Right ventricle myocardium inferior (tissue), 1 donor: ENCODE results near the gene KCNK5. TPM values are rescaled to one million over a fixed set of nuclear protein-coding genes. Genes with fewer than 3 reads are reported as not detected.

Source experiments
- ATAC-seq: fragments of 200-7000 bp; cut with Tn5 transposase; one replicate; pipeline ENCODE4 v1.9.1; 2020; ENCODE audit warnings: mild to moderate bottlenecking, moderate library complexity
- DNase-seq: peaks from one replicate; pipeline ENCODE4 v3.0.0; 2021; ENCODE audit errors: missing footprints
- intact Hi-C: fragments of 100-400 bp; cut with DNase I; formaldehyde crosslinking; loops from one replicate; pipeline ENCODE4 v1.11.0; 2022
- total RNA-seq: library from RNA; stranded (reverse); fragmentation: NEBNext Ultra II Directional; extraction: Animal tissue kit (Norgen Biotek cat#: 25700); gene quantifications from one replicate; pipeline ENCODE4 v1.2.1, GENCODE V29; 2021
- donor health status: DM: no; HTN: yes; CAD: no; lungs with severe emphysema.

Gene KCNK5
- total RNA-seq, 1 donor from 2014 or later: 0.60 TPM

DNA sequence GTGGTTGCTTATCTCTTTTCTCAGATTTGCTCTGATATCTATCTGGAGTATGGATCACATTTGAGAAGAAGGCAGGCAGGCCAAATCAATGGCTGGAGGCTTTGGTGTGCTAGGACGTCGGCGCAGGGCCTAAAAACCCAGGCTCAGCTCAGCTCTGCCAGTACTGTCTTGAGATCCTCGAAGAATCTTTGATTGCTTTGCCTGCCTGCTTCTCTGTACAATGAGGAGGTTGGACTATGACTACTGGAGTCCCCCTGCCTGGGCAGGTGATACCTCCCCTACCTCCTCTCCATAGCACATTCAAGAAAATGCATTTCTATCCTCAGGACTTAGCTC is 25.1 kb downstream of the KCNK5 start:
- intact Hi-C loops: no loop called here
- no peak for DNase-seq
- no peak for ATAC-seq

DNA sequence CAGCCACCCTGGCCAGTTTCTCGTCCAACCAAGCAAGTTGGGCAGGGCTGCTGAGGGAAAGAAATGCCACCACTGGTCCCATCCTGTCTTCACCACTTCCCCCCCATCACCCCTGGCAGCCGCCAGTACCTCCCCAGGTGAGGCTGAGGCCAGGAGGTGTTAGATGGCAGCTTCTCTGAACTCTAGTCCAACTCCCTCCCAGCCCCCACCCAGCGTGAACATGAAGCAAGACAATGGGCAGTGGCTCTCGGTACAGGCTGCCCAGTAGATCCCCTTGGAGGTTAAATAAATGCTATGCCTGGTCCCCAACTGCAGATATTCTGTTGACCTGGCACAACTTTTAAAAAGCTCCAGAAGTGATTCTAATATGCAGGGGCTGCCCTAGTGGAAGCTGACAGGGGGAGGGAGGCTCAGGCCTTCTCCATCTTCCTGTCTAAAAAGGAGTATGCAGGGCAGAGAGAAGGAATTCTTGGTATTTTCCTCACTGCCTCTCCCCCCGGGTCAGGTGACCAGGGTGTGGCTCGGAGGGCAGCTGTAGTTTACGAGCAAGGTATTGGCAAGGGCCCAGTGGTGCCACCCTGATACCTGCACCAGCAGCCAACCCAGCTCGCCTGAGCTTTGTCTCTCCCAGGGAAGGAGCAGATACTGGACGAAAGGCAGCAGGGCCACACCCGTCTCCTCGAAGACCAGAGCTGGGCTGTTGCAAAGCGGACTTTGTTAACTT is 25.7 kb downstream of the KCNK5 start:
- DNase-seq (no peak), ATAC-seq (no peak)
- intact Hi-C loops: no loop called here

- DNase-seq (no peak), ATAC-seq (no peak)
- intact Hi-C loops: no loop called here
These were observed 27.1 kb downstream of the KCNK5 start for GRCh38 chr6:39202166-39202565.

DNA sequence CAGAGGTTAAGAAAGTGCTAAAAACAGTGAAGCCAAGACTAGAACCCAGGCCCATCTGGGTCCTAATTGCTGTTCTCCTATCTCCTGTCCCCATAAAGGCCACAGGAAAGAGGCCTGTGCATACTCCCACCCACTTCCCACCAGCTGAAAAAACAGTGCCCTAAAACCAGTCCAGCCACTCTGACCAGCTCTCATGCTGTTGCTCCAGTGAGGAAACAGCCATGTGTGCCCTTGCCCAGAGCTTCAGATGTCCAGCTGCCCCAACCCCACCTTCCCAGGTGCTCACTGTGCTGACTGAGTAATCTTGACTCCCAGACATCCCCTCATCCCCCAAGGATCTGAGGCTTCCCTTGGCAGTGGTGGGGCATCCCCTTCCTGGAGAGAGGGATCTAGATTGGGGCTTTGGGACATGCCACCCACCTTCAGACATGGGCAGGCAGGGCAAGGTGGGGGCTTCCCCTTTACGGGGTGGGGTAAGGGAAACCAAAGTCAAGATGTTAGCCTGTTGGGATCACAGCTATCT is 28.7 kb downstream of the KCNK5 start:
- DNase-seq (no peak), ATAC-seq (no peak)
- intact Hi-C loops: no loop called here

DNA sequence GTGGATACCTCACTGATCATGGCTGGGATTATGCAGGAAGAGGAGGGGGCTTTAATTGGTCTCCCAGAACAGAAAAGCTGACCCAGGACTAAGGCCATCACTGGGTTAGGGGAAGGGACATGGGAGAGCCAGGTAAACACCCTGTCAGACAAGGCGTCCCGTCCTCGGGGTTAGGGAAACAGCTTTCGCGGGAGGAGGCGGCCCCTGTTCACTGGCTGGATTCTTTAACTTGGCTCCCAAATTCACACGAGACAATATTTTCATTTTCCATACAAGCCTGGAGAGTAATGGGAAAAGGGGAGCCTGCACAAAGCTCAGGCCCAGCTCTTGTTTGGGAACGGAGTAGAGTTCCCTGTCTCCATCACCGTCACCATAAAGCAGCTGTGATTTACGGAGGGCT is 29.3 kb downstream of the KCNK5 start:
- DNase-seq (no peak), ATAC-seq (no peak)
- intact Hi-C loops: no loop called here

DNA sequence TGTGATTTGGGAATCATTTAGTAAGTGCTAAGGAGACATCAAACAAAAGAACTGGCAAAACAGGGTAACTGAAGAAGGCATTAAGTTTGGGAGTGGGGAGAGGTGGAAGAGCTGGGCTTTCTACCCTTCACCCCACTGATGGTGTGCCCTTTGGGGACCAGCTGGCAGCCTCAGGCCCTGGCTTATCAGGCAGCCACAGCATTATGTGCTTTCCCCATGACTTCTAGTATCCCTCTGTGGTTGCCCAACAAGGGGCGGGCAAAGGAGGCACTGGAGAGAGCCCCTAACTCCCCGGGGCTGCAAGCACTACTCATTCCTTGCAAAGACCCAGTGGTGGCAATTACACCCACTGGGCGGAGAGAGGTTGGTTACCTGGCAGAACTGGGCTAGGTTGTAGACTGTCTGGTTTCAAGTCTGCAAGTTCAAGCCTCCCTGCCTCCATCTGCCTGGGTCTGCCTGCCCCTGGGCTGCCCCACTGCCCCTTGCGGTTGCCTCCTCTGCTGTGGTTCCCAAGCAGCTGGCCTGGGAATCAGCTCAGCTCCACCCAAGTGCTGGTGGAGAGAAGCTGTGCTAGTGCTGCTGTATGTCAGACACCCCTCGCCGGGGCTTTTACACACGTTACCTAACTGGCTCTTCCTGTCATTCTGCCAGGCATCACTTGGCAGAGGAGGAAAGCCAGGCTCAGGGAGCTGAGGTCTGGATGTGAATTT is 29.9 kb downstream of the KCNK5 start:
- intact Hi-C loops: no loop called here
- DNase-seq (no peak), ATAC-seq (no peak)

- ATAC-seq (no peak), DNase-seq (no peak)
- intact Hi-C loops: no loop called here
These were observed 30.7 kb downstream of the KCNK5 start for GRCh38 chr6:39198528-39198927.

GRCh38 chr6:39197922-39198500 is 31.3 kb downstream of the KCNK5 start:
- no peak for DNase-seq
- ATAC-seq: no peak
- intact Hi-C loops: no loop called here

DNA sequence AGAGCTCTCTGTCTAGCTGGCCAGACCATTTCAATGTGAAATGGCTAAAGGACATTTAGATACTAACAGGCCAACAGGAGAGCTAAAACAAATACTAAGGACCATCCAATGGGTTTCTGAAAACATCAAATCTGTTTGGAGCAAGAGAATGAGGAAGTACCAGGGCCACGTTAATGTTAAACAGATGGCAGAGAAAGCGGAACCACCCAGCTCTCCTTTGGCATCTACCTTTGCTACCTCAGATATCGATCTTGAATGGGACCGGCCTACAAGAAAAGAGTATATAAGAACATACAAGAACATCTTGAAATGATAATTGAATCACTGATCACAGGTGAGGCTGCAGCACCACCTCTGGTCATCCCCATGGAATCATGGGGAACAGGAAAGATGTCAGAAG is 31.8 kb downstream of the KCNK5 start:
- DNase-seq: no peak
- ATAC-seq: no peak
- intact Hi-C loops: no loop called here

DNA sequence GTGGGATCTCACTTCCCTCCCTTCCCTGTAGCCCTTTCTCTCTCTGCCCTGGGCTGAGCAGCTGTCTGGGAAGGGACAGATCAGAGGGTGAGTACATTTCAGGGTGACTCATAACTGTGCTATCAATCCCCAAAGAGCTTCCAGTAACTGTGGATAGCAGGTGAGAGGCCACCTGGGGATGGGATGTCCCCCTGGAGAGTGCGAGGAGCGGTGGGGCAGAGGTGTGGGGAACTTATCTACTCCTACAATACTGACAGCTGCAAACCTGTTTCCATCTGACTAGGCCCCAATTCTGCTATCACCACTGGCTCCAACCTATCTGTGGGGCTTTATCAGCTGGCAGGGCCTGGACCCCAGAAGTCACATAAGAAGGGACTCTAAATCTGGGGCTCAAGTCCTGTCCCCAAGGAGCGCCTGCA is 32.6 kb downstream of the KCNK5 start:
- ATAC-seq: no peak
- intact Hi-C loops: no loop called here
- DNase-seq: no peak

GRCh38 chr6:39195792-39196385 is 33.4 kb downstream of the KCNK5 start:
- intact Hi-C loops: no loop called here
- no peak for DNase-seq
- ATAC-seq: no peak

DNA sequence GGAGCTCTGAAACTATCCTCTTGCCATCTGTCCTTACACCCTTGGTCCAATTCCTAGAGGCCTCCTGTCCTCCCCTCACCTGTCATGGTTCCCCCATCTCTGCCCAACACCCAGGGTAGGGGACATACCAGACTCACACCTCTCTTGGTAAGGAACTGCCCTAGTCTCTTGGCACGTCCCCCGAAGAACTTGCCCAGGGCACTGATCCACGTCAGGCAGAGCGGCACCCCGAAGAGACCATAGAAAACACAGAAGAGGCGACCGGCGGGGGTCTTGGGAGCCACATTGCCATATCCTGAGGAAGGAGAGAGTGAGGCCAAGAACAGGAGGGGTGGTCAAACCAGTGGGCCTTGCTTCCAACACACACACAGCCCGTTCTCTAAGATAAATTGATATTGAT is 34.8 kb downstream of the KCNK5 start:
- ATAC-seq (no peak), DNase-seq (no peak)
- intact Hi-C loops: no loop called here

DNA sequence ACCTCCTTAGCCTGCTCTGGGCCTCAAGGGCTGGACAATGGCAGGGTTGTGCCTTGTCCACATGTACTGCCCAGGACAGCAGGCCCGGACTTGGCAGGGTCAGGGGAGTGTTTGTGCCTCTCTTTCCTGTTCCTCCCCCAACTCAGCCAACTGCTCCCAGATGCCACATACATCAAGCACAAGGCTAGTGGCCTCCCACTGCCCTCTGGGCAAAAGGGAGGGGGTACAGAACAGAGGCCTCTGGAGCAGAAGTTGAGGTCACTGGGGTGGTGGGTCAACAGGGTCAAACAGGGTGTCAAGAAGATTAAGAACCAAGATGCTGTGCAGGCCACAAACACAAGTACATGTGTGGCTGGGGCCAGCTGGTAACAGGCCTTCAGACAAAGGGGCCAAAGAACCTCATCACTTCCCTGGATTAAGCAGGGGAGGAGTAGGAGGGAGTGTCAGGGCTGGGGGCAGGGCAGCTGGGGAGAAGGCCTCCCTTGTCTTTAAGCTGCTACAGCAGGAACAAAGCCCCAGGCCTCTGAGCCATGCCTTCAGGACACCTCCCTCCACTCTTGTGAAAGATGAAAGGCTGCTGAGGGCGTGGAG is 36.0 kb downstream of the KCNK5 start:
- no peak for ATAC-seq
- intact Hi-C loops: no loop called here
- no peak for DNase-seq

GRCh38 chr6:39192736-39193135 is 36.5 kb downstream of the KCNK5 start:
- ATAC-seq (no peak), DNase-seq (no peak)
- intact Hi-C loops: no loop called here

DNA sequence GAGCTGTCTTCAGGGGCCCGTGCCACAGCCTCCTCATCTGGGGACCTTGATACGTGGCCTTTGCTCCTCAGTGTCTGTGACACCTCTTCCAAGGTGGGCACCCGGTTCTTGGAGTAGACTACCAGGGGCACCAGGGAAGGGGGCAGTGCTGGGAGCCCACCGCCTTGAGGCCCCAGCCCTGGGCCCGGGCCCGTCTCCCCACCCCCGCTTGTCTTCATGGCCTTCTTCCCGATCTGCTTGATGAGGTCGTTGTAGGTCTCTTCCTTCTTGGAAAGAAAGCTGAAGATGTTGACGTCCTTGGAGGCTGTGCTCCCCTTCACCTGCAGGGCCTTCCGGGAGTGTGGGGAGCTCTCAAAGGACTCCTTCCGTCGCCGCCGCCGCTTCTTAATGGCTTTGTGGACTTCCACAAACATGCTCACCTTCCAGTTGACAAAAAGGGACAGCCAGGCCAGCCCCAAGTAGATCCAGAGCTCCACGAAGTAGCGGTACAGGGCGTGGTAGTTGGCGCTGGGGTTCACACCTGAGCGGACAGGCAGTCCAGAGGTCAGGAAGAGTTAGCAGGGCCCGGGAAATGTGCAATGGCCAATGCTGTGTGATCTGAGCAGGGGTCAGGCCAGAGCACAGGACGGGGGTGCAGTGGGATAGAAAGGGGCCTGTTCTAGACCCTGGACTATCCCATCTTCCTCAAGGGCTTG is 37.9 kb downstream of the KCNK5 start:
- intact Hi-C loops: no loop called here
- DNase-seq: no peak
- no peak for ATAC-seq

DNA sequence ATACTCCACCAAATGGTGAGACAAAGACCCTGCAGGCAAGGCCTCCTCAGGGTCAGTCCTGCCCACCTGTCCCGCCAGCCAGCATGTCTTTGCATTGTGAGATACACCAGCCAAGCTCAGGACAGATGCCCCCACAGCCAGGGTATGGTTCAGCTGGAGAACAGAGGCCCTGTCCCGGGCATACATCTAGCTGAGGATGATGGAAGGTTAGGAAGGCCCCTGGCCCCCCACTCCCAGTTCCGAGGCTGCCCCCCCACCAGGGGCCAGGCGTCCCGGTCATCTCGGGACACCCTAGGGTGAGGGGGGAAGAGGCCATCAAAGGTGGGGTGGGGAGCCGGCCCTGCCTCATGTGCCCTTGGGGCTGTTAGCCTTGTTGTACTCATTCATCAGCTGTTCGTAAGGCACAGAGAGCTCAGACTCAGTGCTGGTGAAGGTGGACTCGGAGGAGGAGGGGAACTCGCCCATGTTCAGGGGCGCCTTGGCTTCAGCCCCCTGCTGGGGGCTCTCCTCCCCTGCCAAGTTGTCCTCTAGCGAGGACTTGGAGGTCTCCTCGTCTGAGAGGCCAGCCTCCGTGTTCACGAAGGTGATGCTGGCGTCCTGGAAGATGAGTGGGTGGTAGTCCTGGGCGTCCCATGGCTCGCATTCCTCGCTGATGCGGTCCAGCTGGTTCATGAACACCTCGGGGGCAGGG is 38.6 kb downstream of the KCNK5 start:
- ATAC-seq: no peak
- intact Hi-C loops: no loop called here
- DNase-seq: no peak

GRCh38 chr6:39189915-39190544 is 39.2 kb downstream of the KCNK5 start:
- intact Hi-C loops: no loop called here
- no peak for DNase-seq
- ATAC-seq: peak; percentile 34

GRCh38 chr6:39189131-39189530 is 40.1 kb downstream of the KCNK5 start:
- intact Hi-C loops: no loop called here
- DNase-seq (no peak), ATAC-seq (no peak)
